IPS-NIHi7 (cell line): ENCODE measurements around the gene GRHPR.
"Not testable (repeated sequence)": the region's sequence is repeated elsewhere in the genome, so short reads cannot be mapped to it uniquely, and the experiment has no call there.

Experiments used
- DNase-seq: peaks from one replicate; pipeline ENCODE4 v3.0.0; 2012; ENCODE audit warnings: mixed read lengths; ENCODE audit errors: extremely low spot score

The GRHPR gene

GRCh38 chr9:37422289-37423104 lies at the start of gene GRHPR:
TSS of gene GRHPR (plus strand) at chr9:37422696. CDS start at chr9:37422751, 55 bp downstream.
- peak; percentile 84 for DNase-seq

- DNase-seq = no peak
Measured at GRCh38 chr9:37372839-37373238, 49.7 kb upstream of the GRHPR start.

GRCh38 chr9:37373621-37374020 lies 48.9 kb upstream of the GRHPR start:
- no peak for DNase-seq

- no peak for DNase-seq
Measured at GRCh38 chr9:37374892-37375291, 47.6 kb upstream of the GRHPR start.

- no peak for DNase-seq
Measured at GRCh38 chr9:37377688-37378612, 44.5 kb upstream of the GRHPR start.

- no peak for DNase-seq
Measured at GRCh38 chr9:37378613-37379004, 43.9 kb upstream of the GRHPR start.

GRCh38 chr9:37379835-37380234 lies 42.7 kb upstream of the GRHPR start:
- DNase-seq = no peak

DNA sequence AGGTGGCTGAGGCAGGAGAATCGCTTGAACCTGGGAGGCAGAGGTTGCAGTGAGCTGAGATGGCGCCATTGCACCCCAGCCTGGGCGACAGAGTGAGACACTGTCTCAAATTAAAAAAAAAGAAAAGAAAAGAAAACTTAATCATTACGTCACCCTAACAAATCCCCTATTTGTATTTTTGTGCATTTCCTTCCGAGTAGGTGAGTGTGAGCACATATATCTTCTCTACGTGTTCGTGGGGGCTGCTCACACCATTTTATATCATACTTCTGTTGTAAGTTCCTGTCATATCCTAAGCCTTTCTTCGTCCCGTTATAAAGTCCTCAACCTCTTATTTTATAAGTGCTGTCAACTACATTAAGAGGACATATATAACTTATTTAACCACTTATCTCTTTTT lies 41.9 kb upstream of the GRHPR start:
- no peak for DNase-seq

DNA sequence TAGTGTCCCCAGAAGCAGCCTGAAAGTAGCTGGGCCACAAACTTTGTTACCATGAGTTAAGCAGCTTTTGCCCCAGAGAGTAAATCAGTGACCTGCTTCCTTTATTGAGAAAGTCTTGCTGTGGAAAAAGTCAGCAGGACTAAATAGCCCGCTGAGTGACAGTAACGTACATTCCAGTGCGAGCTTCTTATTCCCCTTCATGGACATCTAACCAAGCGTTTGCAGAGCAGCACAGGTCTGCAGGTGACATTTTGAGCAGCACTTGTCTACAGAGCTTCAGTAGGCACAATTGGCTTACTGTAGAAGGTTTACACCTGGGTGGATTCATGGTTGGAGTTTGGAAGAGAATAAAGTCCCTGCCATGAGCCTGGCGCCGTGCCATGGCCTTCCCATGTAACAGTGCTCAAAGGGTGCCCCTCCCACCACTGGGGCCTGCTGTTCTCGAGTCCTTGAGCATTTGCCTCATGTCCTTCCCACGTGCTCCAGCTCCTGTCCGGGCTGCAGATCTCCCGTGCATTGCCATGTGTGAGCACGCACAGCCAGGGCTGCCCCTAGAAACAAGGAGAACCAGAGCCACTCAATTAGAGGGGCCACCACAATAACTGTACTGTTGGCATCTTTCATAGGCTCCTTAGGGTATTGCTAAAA lies 41.3 kb upstream of the GRHPR start:
- no peak for DNase-seq

DNA sequence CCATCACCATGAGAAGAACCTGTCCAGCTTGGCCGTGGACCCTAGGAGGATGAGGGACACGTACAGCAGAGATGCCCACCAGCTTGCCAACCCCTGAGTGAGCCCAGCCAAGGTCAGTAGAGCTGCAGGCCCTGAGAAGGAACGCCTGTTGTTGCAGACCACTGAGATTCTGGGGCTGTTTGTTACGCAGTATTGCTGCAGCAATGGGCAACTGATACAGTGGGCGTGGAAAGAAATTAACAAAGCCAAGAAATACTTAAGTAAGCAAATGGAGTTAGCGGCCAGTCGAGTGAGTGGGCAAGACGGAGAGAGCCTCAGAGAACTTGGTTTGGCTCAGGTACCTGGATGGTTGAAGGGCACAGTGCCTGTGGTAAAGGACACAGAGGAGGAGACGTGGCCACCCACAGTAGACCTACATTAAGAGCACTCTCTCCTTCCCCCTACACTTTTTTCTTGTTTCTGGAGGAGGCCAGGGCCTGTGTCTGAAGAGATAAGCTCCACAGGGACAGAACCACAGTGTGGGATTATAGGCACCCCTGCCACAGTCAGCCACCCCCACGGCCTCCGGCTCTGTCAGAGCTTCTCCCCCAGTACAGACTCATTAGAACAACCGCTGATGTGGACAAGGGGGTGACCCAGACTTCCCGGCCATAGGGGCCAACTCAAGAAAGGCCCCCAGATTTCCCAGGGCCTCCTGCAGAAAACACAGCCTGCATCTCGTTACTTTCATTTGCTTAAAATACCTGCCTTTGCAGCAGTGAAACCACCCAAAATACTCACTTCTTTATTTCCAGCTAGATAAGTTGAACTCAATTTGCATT lies 40.1 kb upstream of the GRHPR start:
- DNase-seq = no peak

- DNase-seq = no peak
Measured at GRCh38 chr9:37382982-37383357, 39.5 kb upstream of the GRHPR start.

GRCh38 chr9:37383393-37383792 lies 39.1 kb upstream of the GRHPR start:
- no peak for DNase-seq

- DNase-seq = no peak
Measured at GRCh38 chr9:37383876-37384746, 38.4 kb upstream of the GRHPR start.

DNA sequence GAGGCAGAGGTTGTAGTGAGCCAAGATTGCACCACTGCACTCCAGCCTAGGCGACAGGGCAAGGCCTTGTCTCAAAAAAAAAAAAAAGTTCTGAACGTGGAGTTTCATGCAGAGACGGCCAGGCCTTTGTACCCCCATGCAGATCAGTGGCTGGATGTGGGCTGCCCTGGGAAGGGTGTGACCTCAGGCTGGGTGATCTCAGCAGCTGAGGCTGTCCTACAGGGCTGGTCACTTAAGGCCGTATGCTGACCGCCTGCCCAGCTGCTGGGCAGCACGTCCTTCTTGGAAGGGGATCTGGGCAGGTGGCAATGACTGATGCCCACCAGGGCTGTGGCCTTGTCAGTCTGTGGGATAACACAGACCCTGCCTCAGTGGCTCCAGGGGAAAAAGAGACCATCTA lies 37.2 kb upstream of the GRHPR start:
- no peak for DNase-seq

DNA sequence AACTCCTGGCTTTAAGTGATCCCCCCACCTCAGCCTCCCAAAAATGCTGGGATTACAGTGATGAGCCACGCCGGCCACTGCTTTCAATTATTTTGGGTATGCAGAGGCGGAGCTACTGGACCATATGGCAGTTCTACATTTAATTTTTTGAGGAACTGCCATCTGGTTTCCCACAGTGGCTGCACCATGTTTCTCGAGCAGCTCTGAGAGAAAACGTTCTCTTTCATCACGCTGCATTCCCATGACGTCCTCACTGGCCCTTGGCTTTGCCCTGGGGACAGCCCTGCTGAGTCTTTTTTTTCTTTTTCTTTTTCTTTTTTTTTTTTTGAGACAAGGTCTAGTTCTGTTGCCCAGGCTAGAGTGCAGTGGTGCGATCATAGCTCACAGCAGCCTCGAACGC lies 35.5 kb upstream of the GRHPR start:
- no peak for DNase-seq

GRCh38 chr9:37390759-37391158 lies 31.7 kb upstream of the GRHPR start:
- DNase-seq = peak; percentile 75

- peak; percentile 33 for DNase-seq
Measured at GRCh38 chr9:37392272-37392671, 30.2 kb upstream of the GRHPR start.

- DNase-seq = no peak
Measured at GRCh38 chr9:37395229-37395628, 27.3 kb upstream of the GRHPR start.

DNA sequence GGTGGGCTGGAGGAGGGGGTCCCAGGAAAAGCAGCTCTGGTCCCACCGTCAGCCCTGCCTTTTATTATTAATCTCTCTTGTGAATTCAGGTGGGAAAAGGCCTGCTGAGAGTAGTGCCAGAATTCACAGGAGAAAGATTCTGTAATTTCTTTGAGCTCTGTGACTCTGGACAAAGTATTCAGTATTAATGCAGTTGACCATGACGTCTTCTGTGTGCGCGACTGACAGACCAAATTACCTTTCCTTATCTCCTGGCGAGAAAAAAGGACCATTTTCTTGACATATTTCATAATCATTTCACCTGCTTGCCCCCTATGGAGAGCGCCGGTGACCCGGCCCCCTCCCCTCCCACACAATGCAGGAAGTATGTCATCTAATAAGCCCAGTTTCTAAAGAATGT lies 26.8 kb upstream of the GRHPR start:
- DNase-seq = no peak

- DNase-seq = not testable (repeated sequence)
Measured at GRCh38 chr9:37397948-37398347, 24.5 kb upstream of the GRHPR start.
